Measurements from ENCODE around the gene NDUFAF3.

NDUFAF3 gene

DNA sequence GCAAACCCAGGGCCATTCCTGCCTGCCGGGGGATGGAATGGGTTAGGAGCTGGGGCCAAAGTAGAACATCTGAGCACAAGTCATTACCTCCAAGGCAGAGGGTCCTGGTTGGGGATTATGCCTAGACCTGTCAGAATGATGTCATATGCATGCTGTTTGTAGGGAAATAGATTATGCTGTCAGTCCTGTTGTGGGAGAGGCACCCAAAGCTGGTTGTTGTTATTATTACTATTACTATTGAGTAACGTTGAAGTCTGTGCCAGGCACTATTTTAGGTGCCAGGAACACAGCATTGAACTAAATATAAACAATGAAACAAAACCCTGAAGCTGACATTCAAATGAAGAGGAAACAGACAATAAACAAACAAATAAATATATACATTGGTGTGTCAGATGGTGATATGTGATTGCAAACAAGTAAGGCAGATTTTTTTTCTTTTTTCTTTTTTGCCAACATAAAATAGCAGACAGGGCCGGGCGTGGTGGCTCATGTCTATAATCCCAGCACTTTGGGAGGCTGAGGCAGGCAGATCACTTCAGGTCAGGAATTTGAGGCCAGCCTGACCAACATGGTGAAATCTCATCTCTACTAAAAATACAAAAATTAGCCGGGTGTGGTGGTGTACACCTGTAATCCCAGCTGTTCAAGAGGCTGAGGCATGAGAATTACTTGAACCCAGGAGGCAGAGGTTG lies 29.9 kb upstream of the NDUFAF3 start:
- H3K27me3 Mint-ChIP-seq, result no peaks in the 10 kb centered on the region
- peak overlapping the region; percentile 88 for H3K27ac Mint-ChIP-seq
- ATAC-seq, result no peak

GRCh38 chr3:48993834-48994233 lies 28.1 kb upstream of the NDUFAF3 start:
- H3K27me3 Mint-ChIP-seq, result no peaks in the 10 kb centered on the region
- H3K36me3 Mint-ChIP-seq (ENCODE audit: low read depth), result peaks cover 5% of the 10 kb centered on the region
- H3K9me3 Mint-ChIP-seq, result no peaks in the 10 kb centered on the region
- ATAC-seq, result no peak
- peaks cover 31% of the 10 kb centered on the region for H3K4me1 Mint-ChIP-seq
- no peak overlapping the region for H3K4me3 Mint-ChIP-seq
- no peak for DNase-seq
- H3K27ac Mint-ChIP-seq, result peak overlapping the region; percentile 44

More for the DNA sequence above, 29.9 kb upstream of the NDUFAF3 start:
- Mint-ChIP-seq H3K9me3 (no peaks in the 10 kb centered on the region), H3K36me3 (ENCODE audit: low read depth) (peaks cover 7% of the 10 kb centered on the region), H3K4me3 (peak overlapping the region; percentile 88), H3K4me1 (peaks cover 41% of the 10 kb centered on the region)
- DNase-seq, result no peak

- no peak overlapping the region for H3K27ac Mint-ChIP-seq
- peaks cover 15% of the 10 kb centered on the region for H3K4me1 Mint-ChIP-seq
- no peak for ATAC-seq
- no peak for DNase-seq
- no peaks in the 10 kb centered on the region for H3K9me3 Mint-ChIP-seq
- H3K27me3 Mint-ChIP-seq, result no peaks in the 10 kb centered on the region
- peaks cover 2% of the 10 kb centered on the region for H3K36me3 Mint-ChIP-seq (ENCODE audit: low read depth)
- no peak overlapping the region for H3K4me3 Mint-ChIP-seq
Measured at GRCh38 chr3:48996640-48997039, 25.3 kb upstream of the NDUFAF3 start.

DNA sequence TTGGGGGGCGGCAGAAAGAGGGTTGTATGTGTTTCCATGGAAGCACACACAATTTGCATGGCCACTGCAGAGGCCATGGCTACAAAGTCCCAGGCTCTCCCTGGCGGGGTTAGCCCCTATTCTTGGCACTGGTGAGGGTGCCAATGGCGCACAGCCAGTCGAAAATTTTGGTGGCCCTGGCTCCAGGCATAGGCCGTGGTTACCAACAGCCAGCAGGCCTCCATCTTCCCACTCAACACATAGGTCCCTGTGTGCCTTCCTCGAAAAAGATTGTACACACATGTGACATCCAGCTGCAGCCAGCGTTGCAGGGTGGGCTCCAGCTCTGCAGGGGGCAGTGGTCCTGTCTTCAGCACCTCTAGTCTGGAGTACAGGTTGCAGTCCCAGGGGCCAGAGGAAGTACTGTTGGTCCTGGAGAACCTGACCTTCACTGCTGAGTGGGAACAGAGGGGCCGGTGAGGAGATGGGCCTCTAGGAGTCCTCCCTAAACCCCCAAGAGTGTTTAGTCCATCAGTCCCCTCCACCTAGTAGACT lies 24.8 kb upstream of the NDUFAF3 start:
- Mint-ChIP-seq H3K27me3 (no peaks in the 10 kb centered on the region), H3K9me3 (no peaks in the 10 kb centered on the region), H3K4me1 (peaks cover 11% of the 10 kb centered on the region), H3K4me3 (no peak overlapping the region), H3K36me3 (ENCODE audit: low read depth) (peaks cover 2% of the 10 kb centered on the region), H3K27ac (no peak overlapping the region)
- DNase-seq (no peak), ATAC-seq (no peak)

DNA sequence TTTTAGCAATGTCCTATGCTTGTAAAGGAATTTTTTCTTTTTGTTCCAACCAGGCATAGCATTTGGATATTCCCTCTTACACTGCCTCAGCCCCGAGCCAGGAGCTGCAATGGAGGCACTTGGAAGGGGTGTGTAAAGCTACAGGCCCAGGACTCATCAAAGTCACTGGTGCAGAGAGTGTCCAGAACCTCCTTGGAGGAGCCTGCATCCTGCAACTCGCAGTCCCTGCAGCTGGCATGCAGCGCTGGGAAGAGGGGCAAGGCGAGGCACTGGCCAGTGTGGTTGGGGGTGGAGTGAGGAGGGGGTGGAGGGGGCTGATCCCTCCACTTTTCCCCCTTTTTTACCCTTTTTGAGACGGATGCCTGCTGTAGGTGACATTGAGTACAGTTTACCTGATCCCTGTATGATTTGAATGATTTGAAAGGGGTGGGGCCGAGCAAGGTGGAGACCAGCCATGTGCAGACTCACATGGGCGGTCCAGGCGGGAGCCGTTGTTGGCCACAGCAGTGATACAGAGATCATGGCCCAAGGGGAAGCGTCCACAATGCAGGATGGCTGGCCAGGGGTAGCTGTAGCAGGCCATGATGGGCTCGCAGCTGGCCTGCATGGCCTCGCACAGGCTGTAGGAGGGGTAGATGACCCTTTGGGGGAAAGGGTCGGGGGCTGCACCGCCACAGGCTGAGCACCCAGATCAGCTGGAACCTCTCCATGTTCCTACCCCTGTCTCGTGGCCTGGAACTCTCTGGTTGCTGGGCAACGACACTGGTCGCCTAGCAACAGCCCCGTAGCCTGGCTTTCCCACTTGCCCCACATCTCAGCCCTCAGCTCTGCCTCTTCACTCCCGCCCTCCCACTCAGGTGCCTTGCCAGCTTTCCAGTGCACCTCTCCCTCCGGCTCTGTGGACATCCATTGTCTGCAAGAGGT lies 23.9 kb upstream of the NDUFAF3 start:
- H3K9me3 Mint-ChIP-seq, result no peaks in the 10 kb centered on the region
- no peaks in the 10 kb centered on the region for H3K27me3 Mint-ChIP-seq
- H3K4me1 Mint-ChIP-seq, result peaks cover 11% of the 10 kb centered on the region
- peaks cover 2% of the 10 kb centered on the region for H3K36me3 Mint-ChIP-seq (ENCODE audit: low read depth)
- ATAC-seq, result no peak
- H3K4me3 Mint-ChIP-seq, result no peak overlapping the region
- no peak overlapping the region for H3K27ac Mint-ChIP-seq
- DNase-seq, result no peak

- DNase-seq (no peak), ATAC-seq (no peak)
- Mint-ChIP-seq H3K36me3 (ENCODE audit: low read depth) (no peaks in the 10 kb centered on the region), H3K4me1 (peaks cover 5% of the 10 kb centered on the region), H3K4me3 (no peak overlapping the region), H3K27ac (no peak overlapping the region), H3K27me3 (no peaks in the 10 kb centered on the region), H3K9me3 (no peaks in the 10 kb centered on the region)
Measured at GRCh38 chr3:48999085-48999858, 22.6 kb upstream of the NDUFAF3 start.

GRCh38 chr3:49001155-49001554 lies 20.8 kb upstream of the NDUFAF3 start:
- no peaks in the 10 kb centered on the region for H3K9me3 Mint-ChIP-seq
- no peak for ATAC-seq
- H3K4me3 Mint-ChIP-seq, result no peak overlapping the region
- no peak overlapping the region for H3K27ac Mint-ChIP-seq
- H3K36me3 Mint-ChIP-seq (ENCODE audit: low read depth), result no peaks in the 10 kb centered on the region
- H3K4me1 Mint-ChIP-seq, result no peaks in the 10 kb centered on the region
- DNase-seq, result no peak
- no peaks in the 10 kb centered on the region for H3K27me3 Mint-ChIP-seq

DNA sequence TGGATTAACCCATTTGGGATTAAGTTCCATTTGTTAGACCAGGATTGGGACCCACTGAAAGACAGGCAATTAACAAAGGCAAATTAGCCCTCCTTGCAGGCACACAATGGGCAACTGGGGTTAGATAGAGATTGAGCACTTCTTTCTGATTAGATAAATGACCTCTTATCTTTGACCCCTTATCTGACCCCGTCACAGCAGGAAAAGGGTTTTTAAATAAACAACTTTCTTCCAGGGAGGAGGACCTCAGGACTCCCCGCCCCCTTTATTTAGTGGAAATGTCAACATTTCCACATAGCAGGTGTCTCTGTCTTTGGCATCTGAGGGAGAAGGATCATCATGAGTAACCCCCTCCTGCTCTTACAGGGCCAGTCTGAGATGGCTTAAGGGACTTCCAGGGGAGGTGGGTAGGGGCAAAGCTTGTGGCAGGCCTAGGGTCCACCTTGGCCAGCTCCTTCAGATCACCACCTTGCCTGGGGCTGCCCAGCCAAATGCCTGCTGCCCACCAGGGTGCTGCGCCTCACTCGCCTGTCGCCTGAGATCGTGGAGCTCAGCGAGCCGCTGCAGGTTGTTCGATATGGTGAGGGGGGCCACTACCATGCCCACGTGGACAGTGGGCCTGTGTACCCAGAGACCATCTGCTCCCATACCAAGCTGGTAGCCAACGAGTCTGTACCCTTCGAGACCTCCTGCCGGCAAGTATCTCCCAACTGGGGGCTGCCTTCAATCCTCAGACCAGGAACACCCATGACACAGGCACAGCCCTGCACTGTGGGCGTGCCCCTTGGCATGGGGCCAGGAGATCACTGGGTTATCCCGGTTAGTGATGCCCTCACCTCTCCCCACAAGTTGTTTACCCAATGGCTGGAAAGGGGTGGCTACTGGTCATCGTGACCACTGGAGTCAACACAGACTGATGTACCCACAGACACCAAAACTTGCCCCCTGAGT lies 17.3 kb upstream of the NDUFAF3 start:
- no peaks in the 10 kb centered on the region for H3K9me3 Mint-ChIP-seq
- ATAC-seq, result no peak

GRCh38 chr3:49005303-49005680 lies 16.6 kb upstream of the NDUFAF3 start:
- no peaks in the 10 kb centered on the region for H3K9me3 Mint-ChIP-seq
- H3K27ac Mint-ChIP-seq, result no peak overlapping the region
- H3K36me3 Mint-ChIP-seq (ENCODE audit: low read depth), result peaks cover 10% of the 10 kb centered on the region
- H3K4me3 Mint-ChIP-seq, result no peak overlapping the region
- no peak for ATAC-seq
- no peak for DNase-seq
- peaks cover 17% of the 10 kb centered on the region for H3K4me1 Mint-ChIP-seq
- no peaks in the 10 kb centered on the region for H3K27me3 Mint-ChIP-seq

More for the DNA sequence above, 17.3 kb upstream of the NDUFAF3 start:
- Mint-ChIP-seq H3K27me3 (no peaks in the 10 kb centered on the region), H3K27ac (no peak overlapping the region), H3K36me3 (ENCODE audit: low read depth) (peaks cover 10% of the 10 kb centered on the region), H3K4me1 (peaks cover 17% of the 10 kb centered on the region), H3K4me3 (no peak overlapping the region)
- DNase-seq, result no peak

DNA sequence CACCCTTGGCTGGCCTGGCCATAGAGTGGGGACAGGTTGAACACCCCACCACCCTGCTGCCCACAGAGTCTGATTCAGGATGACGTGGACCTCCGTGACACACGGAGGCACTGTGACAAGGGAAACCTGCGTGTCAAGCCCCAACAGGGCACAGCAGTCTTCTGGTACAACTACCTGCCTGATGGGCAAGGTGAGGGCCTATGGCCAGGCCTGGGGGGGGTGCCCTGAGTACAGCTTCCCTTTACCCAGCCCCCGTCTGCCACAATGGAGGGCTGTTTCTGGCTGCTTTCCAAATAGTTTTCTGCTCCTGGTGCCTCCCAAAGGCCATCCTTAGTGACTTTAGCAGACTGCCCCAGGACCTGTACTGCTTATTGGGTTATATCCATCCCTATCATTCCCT lies 15.9 kb upstream of the NDUFAF3 start:
- DNase-seq (no peak), ATAC-seq (no peak)
- no peak overlapping the region for H3K27ac Mint-ChIP-seq
- peaks cover 17% of the 10 kb centered on the region for H3K4me1 Mint-ChIP-seq
- no peaks in the 10 kb centered on the region for H3K27me3 Mint-ChIP-seq
- peak overlapping the region; percentile 99 for H3K4me3 Mint-ChIP-seq
- peaks cover 10% of the 10 kb centered on the region for H3K36me3 Mint-ChIP-seq (ENCODE audit: low read depth)
- no peaks in the 10 kb centered on the region for H3K9me3 Mint-ChIP-seq

DNA sequence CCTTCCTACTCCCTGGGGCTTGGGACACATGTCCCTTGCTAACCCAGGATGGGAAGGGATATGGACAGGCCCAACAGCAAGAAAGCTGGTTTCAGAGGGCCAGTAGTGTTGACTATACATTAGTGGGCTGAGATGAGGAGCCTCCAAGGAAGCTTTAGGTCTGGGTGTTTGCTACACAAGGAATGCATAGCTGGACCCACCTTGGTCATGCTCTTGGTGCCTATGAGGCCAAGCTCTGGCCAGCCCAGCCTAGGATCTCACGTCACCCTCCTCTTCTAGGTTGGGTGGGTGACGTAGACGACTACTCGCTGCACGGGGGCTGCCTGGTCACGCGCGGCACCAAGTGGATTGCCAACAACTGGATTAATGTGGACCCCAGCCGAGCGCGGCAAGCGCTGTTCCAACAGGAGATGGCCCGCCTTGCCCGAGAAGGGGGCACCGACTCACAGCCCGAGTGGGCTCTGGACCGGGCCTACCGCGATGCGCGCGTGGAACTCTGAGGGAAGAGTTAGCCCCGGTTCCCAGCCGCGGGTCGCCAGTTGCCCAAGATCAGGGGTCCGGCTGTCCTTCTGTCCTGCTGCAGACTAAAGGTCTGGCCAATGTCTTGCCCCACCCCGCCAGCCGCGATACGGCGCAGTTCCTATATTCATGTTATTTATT lies 15.4 kb upstream of the NDUFAF3 start:
- peak overlapping the region; percentile 99 for H3K27ac Mint-ChIP-seq
- DNase-seq (no peak), ATAC-seq (no peak)
- H3K9me3 Mint-ChIP-seq, result no peaks in the 10 kb centered on the region
- H3K4me1 Mint-ChIP-seq, result peaks cover 17% of the 10 kb centered on the region
- no peaks in the 10 kb centered on the region for H3K27me3 Mint-ChIP-seq
- H3K36me3 Mint-ChIP-seq (ENCODE audit: low read depth), result peaks cover 10% of the 10 kb centered on the region
- peak overlapping the region; percentile 99 for H3K4me3 Mint-ChIP-seq

GRCh38 chr3:49007068-49007770 lies 14.7 kb upstream of the NDUFAF3 start, which contains the start of gene WDR6:
Gene WDR6, plus strand, starts transcription at chr3:49007391. Its CDS starts 41 bp downstream, at chr3:49007432.
- Mint-ChIP-seq H3K36me3 (ENCODE audit: low read depth) (peaks cover 15% of the 10 kb centered on the region), H3K4me1 (peaks cover 17% of the 10 kb centered on the region), H3K27me3 (no peaks in the 10 kb centered on the region), H3K27ac (peak within 1 kb of the TSS; percentile 99), H3K9me3 (no peaks in the 10 kb centered on the region), H3K4me3 (peak within 1 kb of the TSS; percentile 99)
- DNase-seq, result peak; percentile 97
- peak; percentile 92 for ATAC-seq
